Measurements from ENCODE around the gene LPCAT2.

GRCh38 chr16:55480228-55480655 is 28.6 kb upstream of the LPCAT2 start:
- TF ChIP-seq CTCF (IDR thresholded peaks at IDR 0.05) (no peak), POLR2A (IDR thresholded peaks at IDR 0.05) (peak in 1 of 4 donors; percentile 44)

Data from esophagus squamous epithelium (tissue), 4 donors.